ENCODE measurements around the gene TMC4. TPM values are rescaled to one million over a fixed set of nuclear protein-coding genes. Genes with fewer than 3 reads are reported as not detected.

The TMC4 gene
- total and polyA plus RNA-seq, 2 experiments from 2014 or later = 2.3 to 7.8 TPM

GRCh38 chr19:54137699-54138488 is 35.1 kb downstream of the TMC4 start, which contains the start of gene CNOT3:
TSS of gene CNOT3 (plus strand) at chr19:54137762. CDS start at chr19:54142979, 5,217 bp downstream.
- Histone ChIP-seq H3K79me2 (replicated peaks; ENCODE audit: insufficient read depth) (peaks cover 48% of the 10 kb centered on the region), H2AFZ (0 out of 2 replicates have a peak within 1 kb of the TSS, but pooled peaks have one; percentile 0)
- H3K27ac Mint-ChIP-seq = peak within 1 kb of the TSS; percentile 93

More at GRCh38 chr19:54137699-54138488, 35.1 kb downstream of the TMC4 start, which contains the start of gene CNOT3:
- H3K4me1 Mint-ChIP-seq = peaks cover 33% of the 10 kb centered on the region
- H4K20me1 ChIP-seq (replicated peaks; ENCODE audit: insufficient read depth) = peaks cover 43% of the 10 kb centered on the region
- peaks cover 7% of the 10 kb centered on the region for H3K4me1 ChIP-seq (ENCODE audit: insufficient read depth)
- H3K27me3 ChIP-seq (ENCODE audit: insufficient read depth) = no peaks in the 10 kb centered on the region
- peak within 1 kb of the TSS; percentile 60 for H3K27ac ChIP-seq (ENCODE audit: low read depth)
- H3K9me3 Mint-ChIP-seq = peaks cover 7% of the 10 kb centered on the region
- H3K27me3 Mint-ChIP-seq (ENCODE audit: insufficient read depth, low read depth, poor library complexity) = peaks cover 24% of the 10 kb centered on the region
- H3K9me2 ChIP-seq (ENCODE audit: insufficient read depth) = no peaks in the 10 kb centered on the region
- ATAC-seq = peak; percentile 2; the same call in 2 of the 3 replicates
- peak within 1 kb of the TSS; percentile 87 for H3K4me3 ChIP-seq
- TF ChIP-seq CTCF (conservative IDR thresholded peaks at IDR 0.05; ENCODE audit: low read depth in 2 of 2) (peak; percentile 16 to 17; a peak in 1 of 4 replicates), POLR2AphosphoS5 (IDR thresholded peaks at IDR 0.05; ENCODE audit: low read depth) (peak; percentile 78), ZNF114 (CRISPR knock-in tag; IDR thresholded peaks at IDR 0.05) (no peak), ZNF462 (CRISPR knock-in tag; IDR thresholded peaks at IDR 0.05) (no peak)
- H3K4me3 Mint-ChIP-seq = peak within 1 kb of the TSS; percentile 86
- peak; percentile 47 for DNase-seq (ENCODE audit: low spot score)
- peaks cover 16% of the 10 kb centered on the region for H3F3A ChIP-seq (replicated peaks; ENCODE audit: low read depth)
- H3K36me3 ChIP-seq (ENCODE audit: insufficient read depth) = peaks cover 5% of the 10 kb centered on the region
- peak within 1 kb of the TSS; percentile 93 for H3K4me2 ChIP-seq
- peaks cover 36% of the 10 kb centered on the region for H3K36me3 Mint-ChIP-seq (ENCODE audit: low read depth)
